ENCODE data around the gene MAPK10.

- TF ChIP-seq ZNF670 (tag by site-specific recombination; IDR thresholded peaks at IDR 0.05; ENCODE audit: low read depth) (no peak), SP3 (tag by site-specific recombination; IDR thresholded peaks at IDR 0.05) (no peak), ZBTB11 (tag by site-specific recombination; conservative IDR thresholded peaks at IDR 0.05; ENCODE audit: low read depth) (no peak)
- TF ChIP-seq, protein P1, sequence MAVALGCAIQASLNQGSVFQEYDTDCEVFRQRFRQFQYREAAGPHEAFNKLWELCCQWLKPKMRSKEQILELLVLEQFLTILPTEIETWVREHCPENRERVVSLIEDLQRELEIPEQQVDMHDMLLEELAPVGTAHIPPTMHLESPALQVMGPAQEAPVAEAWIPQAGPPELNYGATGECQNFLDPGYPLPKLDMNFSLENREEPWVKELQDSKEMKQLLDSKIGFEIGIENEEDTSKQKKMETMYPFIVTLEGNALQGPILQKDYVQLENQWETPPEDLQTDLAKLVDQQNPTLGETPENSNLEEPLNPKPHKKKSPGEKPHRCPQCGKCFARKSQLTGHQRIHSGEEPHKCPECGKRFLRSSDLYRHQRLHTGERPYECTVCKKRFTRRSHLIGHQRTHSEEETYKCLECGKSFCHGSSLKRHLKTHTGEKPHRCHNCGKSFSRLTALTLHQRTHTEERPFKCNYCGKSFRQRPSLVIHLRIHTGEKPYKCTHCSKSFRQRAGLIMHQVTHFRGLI (tag by site-specific recombination; IDR thresholded peaks at IDR 0.05): no peak
These were observed 324.2 kb downstream of the MAPK10 start for GRCh38 chr4:86035688-86036087.

Data from HEK293 (cell line).